Lung (tissue), 12 donors: ENCODE data around the gene STK38L. TPM values are rescaled to one million over a fixed set of nuclear protein-coding genes. Genes with fewer than 3 reads are reported as not detected.

Experiments
- ATAC-seq: fragments of 200-7000 bp; cut with Tn5 transposase; one replicate; pipeline ENCODE4 v1.9.1; 2020; ENCODE audit warnings: moderate number of reproducible peaks; ENCODE audit not compliant: insufficient read depth, low FRiP score
- DNase-seq, 3 donors: peaks; one replicate each; pipeline ENCODE4 v3.0.0-alpha.2; 2013 to 2017
- H3K27ac ChIP-seq, 2 donors: one replicate each; pipeline ENCODE4 v1.5.1; 2013; ENCODE audit warnings: mild to moderate bottlenecking in 2 of 2, moderate library complexity in 2 of 2, control low read depth in 1 of 2, inconsistent platforms in 1 of 2, low read depth in 1 of 2, low read length in 1 of 2
- H3K27me3 ChIP-seq, 3 donors: one replicate each; pipeline ENCODE4 v1.5.1; 2013; ENCODE audit warnings: low read length in 2 of 3; ENCODE audit not compliant: control insufficient read depth in 3 of 3, insufficient read depth in 3 of 3
- H3K36me3 ChIP-seq, 4 donors: one replicate each; pipeline ENCODE4 v1.5.1; 2013; ENCODE audit warnings: low read length in 4 of 4, mild to moderate bottlenecking in 1 of 4, moderate library complexity in 1 of 4; ENCODE audit not compliant: control insufficient read depth in 4 of 4, insufficient read depth in 4 of 4
- H3K4me1 ChIP-seq, 5 donors: one replicate each; pipeline ENCODE4 v1.5.1; 2013; ENCODE audit warnings: low read length in 5 of 5, mild to moderate bottlenecking in 2 of 5, moderate library complexity in 1 of 5; ENCODE audit not compliant: control insufficient read depth in 5 of 5, insufficient read depth in 5 of 5
- H3K4me3 ChIP-seq: one replicate; pipeline ENCODE4 v1.5.1; 2013; ENCODE audit warnings: mild to moderate bottlenecking, control low read depth, moderate library complexity
- H3K9ac ChIP-seq, 2 donors: one replicate each; pipeline ENCODE4 v1.5.1; 2013; ENCODE audit warnings: low read length in 2 of 2, control low read depth in 1 of 2; ENCODE audit not compliant: insufficient read depth in 1 of 2
- H3K9me3 ChIP-seq, 4 donors: one replicate each; pipeline ENCODE4 v1.5.1; 2013; ENCODE audit warnings: low read length in 3 of 4, mild to moderate bottlenecking in 1 of 4, moderate library complexity in 1 of 4; ENCODE audit not compliant: control insufficient read depth in 4 of 4, insufficient read depth in 3 of 4
- WGBS, 2 donors: extraction: QIAGEN DNeasy Blood & Tissue Kit; methylation state at CpG; one replicate each; pipeline ENCODE4 v1.1.7; 2013; 5-methylcytosine and 5-hydroxymethylcytosine counted together
- polyA plus RNA-seq, 2 donors: library from polyadenylated mRNA; stranded (reverse); fragments of 200-250 nt; gene quantifications; one replicate each; pipeline ENCODE4 v1.2.1, GENCODE V29; 2013
- total RNA-seq, 2 donors: library from RNA; depleted of rRNA in 1 of 2; stranded (reverse); fragments of >200 nt in 1 of 2; gene quantifications; one replicate each; pipeline ENCODE4 v1.2.1, GENCODE V29; 2014 to 2021
- TF ChIP-seq, protein P1 (sequence below): IDR thresholded peaks from 2 replicates; pipeline ENCODE4 v1.5.1; 2012; ENCODE audit warnings: mild to moderate bottlenecking; ENCODE audit errors: control extremely low read depth, extremely low read depth
- donor health status: control.
- donor health status: control.
- donor health status: Bipolar disorder and iron deficiency.
- donor health status: healthy.
- donor health status: DM: yes; HTN: yes; CAD: no.

The STK38L gene
- total and polyA plus RNA-seq, 4 donors = 6.5 to 41.5 (median 18.5) TPM

DNA sequence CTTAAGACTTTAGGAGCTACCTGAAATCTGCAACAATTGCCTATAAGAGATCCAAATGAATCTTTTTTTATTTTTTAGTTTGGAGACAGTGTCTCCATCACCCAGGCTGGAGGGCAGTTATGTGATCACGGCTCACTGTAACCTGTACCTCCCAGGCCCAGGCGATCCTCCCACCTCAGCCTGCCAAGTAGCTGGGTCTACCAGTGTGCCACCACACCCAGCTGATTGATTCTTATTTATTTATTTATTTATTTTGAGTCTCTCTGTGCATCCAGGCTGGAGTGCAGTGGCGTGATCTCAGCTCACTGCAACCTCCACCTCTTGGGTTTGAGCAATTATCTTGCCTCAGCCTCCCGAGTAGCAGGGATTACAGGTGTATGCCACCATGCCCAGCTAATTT, 26.1 kb downstream of the STK38L start:
- WGBS, 2 donors = 96 to 98% methylated on average over 4 of the region's 4 CpGs
- Histone ChIP-seq H3K27ac (no peak overlapping the region), H3K4me1 (peaks cover 0 to 26% (median 1%) of the 10 kb centered on the region in 5 donors), H3K27me3 (no peaks in the 10 kb centered on the region), H3K4me3 (no peak overlapping the region), H3K9me3 (no peaks in the 10 kb centered on the region), H3K36me3 (peaks cover 0 to 3% (median 0%) of the 10 kb centered on the region in 4 donors), H3K9ac (no peak overlapping the region)
- TF ChIP-seq, protein P1, sequence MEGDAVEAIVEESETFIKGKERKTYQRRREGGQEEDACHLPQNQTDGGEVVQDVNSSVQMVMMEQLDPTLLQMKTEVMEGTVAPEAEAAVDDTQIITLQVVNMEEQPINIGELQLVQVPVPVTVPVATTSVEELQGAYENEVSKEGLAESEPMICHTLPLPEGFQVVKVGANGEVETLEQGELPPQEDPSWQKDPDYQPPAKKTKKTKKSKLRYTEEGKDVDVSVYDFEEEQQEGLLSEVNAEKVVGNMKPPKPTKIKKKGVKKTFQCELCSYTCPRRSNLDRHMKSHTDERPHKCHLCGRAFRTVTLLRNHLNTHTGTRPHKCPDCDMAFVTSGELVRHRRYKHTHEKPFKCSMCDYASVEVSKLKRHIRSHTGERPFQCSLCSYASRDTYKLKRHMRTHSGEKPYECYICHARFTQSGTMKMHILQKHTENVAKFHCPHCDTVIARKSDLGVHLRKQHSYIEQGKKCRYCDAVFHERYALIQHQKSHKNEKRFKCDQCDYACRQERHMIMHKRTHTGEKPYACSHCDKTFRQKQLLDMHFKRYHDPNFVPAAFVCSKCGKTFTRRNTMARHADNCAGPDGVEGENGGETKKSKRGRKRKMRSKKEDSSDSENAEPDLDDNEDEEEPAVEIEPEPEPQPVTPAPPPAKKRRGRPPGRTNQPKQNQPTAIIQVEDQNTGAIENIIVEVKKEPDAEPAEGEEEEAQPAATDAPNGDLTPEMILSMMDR = no peak
- ATAC-seq (no peak), DNase-seq (no peak)

DNA sequence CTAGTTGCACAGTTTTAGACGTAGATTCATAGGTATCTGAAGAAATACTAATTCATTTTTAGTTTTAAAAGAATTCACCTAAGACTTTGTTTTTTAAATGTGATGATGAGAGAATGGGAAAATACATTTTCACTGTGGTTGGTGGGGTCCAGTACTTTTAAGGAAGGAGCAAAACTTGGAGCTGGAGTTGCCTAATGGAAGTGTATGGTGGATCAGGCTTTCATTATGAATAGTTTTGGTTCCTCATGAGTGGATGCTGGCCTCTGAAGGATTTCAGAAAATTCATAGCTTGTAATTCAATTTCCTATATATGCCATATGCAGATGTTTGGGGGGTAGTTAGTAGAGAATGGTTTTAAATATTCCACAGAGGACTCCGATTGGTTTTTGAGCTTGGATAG, 27.1 kb downstream of the STK38L start:
- H3K27ac ChIP-seq = no peak overlapping the region
- H3K9me3 ChIP-seq = no peaks in the 10 kb centered on the region
- 96 to 97% methylated on average over 2 of the region's 2 CpGs for WGBS, 2 donors
- no peak for DNase-seq
- H3K9ac ChIP-seq = no peak overlapping the region
- no peaks in the 10 kb centered on the region for H3K27me3 ChIP-seq
- no peak for ATAC-seq
- no peak overlapping the region for H3K4me3 ChIP-seq
- H3K36me3 ChIP-seq = peaks cover 0 to 3% (median 0%) of the 10 kb centered on the region in 4 donors
- H3K4me1 ChIP-seq = peaks cover 0 to 27% (median 1%) of the 10 kb centered on the region in 5 donors
- TF ChIP-seq, protein P1 = no peak

DNA sequence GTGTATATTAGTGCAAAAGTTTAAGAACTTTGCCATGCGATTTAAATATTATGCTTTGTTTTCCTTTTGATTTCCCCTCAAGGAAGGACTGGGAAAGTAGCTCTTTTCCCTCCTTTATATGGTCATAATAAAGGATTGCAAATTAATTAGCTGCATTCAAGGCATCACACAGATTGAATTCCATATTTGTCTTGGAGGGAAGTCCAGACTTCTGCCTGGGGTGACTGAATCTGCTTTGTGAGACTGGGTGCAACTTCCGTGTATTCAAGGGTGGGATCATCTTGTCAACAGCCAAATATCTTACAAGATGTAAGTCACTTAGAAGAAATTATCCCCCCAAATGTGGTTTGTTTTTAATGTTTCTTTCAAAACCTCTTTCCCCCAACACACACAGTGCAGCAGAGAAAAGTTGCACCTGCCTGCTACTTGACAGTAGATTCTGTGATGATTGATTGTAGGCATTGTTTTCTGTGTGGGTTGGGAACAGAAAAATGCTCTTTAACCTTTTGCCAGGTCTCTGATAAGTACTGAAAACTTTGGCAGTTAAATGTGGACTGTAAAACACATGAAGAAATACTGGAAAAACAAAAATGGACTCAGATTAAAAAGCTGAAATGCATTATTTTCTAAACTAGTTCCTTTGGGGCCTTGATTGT, 28.4 kb downstream of the STK38L start:
- TF ChIP-seq, protein P1 = no peak
- Histone ChIP-seq H3K9ac (no peak overlapping the region), H3K4me1 (peaks cover 0 to 32% (median 3%) of the 10 kb centered on the region in 5 donors), H3K27me3 (no peaks in the 10 kb centered on the region), H3K9me3 (no peaks in the 10 kb centered on the region), H3K27ac (peak overlapping the region in 1 of 2 donors; percentile 36), H3K36me3 (peaks cover 0 to under 1% (median 0%) of the 10 kb centered on the region in 4 donors), H3K4me3 (no peak overlapping the region)
- WGBS, 2 donors = 50 to 69% methylated on average over 2 of the region's 2 CpGs
- ATAC-seq = no peak
- peak in 1 of 3 donors; percentile 9 for DNase-seq
